ENCODE data around the gene ARHGAP10.

DNA sequence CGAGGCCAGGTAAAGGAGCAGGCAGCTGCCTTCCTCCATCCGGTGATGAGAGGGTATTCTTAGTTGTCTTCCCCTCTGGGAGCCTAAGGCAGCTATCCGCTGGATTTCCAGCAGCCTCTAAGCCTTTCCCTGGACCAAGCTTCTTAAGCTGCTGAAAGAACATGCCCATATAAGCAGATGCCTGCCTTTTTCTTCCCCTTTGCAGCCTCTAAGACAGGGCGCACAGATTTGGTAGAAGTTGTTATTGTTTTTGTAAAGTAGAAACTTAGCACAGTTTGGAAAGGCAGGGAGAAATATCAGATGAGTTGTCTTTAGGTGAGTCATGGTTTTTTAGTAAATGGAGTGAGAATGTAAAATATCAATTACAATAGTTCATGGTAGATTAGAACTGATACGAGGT lies 210.8 kb downstream of the ARHGAP10 start:
- TF ChIP-seq, protein P1, sequence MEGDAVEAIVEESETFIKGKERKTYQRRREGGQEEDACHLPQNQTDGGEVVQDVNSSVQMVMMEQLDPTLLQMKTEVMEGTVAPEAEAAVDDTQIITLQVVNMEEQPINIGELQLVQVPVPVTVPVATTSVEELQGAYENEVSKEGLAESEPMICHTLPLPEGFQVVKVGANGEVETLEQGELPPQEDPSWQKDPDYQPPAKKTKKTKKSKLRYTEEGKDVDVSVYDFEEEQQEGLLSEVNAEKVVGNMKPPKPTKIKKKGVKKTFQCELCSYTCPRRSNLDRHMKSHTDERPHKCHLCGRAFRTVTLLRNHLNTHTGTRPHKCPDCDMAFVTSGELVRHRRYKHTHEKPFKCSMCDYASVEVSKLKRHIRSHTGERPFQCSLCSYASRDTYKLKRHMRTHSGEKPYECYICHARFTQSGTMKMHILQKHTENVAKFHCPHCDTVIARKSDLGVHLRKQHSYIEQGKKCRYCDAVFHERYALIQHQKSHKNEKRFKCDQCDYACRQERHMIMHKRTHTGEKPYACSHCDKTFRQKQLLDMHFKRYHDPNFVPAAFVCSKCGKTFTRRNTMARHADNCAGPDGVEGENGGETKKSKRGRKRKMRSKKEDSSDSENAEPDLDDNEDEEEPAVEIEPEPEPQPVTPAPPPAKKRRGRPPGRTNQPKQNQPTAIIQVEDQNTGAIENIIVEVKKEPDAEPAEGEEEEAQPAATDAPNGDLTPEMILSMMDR (IDR thresholded peaks at IDR 0.05), result no peak
- no peak for TF ChIP-seq EZH2 (IDR thresholded peaks at IDR 0.05)

Data from neural progenitor cell (in vitro differentiated cells).